ENCODE data around the gene NEU1. TPM values are rescaled to one million over a fixed set of nuclear protein-coding genes. Genes with fewer than 3 reads are reported as not detected.

The NEU1 gene
- total and polyA plus RNA-seq, 2 of the 8 experiments (the other 6 are each of a cell fraction or from before 2014, with no cell fraction given) = 41.2 to 72.1 TPM

DNA sequence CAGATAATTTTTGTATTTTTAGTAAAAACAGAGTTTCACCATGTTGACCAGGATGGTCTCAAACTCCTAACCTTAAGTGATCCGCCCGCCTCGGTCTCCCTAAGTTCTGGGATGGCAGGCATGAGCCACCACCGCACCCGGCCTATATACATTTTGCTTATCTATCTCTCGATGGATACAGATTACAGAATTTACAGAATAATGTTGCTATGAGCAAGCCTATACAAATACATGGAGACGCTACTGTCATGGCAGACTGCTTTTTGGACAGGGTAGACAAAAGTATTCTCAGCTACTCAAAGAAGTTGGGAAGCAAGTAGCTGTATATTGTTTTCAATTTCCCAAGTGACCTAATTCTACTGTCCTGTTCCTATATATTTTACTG is 49.2 kb downstream of the NEU1 start (continued):
- TF ChIP-seq, protein P1, sequence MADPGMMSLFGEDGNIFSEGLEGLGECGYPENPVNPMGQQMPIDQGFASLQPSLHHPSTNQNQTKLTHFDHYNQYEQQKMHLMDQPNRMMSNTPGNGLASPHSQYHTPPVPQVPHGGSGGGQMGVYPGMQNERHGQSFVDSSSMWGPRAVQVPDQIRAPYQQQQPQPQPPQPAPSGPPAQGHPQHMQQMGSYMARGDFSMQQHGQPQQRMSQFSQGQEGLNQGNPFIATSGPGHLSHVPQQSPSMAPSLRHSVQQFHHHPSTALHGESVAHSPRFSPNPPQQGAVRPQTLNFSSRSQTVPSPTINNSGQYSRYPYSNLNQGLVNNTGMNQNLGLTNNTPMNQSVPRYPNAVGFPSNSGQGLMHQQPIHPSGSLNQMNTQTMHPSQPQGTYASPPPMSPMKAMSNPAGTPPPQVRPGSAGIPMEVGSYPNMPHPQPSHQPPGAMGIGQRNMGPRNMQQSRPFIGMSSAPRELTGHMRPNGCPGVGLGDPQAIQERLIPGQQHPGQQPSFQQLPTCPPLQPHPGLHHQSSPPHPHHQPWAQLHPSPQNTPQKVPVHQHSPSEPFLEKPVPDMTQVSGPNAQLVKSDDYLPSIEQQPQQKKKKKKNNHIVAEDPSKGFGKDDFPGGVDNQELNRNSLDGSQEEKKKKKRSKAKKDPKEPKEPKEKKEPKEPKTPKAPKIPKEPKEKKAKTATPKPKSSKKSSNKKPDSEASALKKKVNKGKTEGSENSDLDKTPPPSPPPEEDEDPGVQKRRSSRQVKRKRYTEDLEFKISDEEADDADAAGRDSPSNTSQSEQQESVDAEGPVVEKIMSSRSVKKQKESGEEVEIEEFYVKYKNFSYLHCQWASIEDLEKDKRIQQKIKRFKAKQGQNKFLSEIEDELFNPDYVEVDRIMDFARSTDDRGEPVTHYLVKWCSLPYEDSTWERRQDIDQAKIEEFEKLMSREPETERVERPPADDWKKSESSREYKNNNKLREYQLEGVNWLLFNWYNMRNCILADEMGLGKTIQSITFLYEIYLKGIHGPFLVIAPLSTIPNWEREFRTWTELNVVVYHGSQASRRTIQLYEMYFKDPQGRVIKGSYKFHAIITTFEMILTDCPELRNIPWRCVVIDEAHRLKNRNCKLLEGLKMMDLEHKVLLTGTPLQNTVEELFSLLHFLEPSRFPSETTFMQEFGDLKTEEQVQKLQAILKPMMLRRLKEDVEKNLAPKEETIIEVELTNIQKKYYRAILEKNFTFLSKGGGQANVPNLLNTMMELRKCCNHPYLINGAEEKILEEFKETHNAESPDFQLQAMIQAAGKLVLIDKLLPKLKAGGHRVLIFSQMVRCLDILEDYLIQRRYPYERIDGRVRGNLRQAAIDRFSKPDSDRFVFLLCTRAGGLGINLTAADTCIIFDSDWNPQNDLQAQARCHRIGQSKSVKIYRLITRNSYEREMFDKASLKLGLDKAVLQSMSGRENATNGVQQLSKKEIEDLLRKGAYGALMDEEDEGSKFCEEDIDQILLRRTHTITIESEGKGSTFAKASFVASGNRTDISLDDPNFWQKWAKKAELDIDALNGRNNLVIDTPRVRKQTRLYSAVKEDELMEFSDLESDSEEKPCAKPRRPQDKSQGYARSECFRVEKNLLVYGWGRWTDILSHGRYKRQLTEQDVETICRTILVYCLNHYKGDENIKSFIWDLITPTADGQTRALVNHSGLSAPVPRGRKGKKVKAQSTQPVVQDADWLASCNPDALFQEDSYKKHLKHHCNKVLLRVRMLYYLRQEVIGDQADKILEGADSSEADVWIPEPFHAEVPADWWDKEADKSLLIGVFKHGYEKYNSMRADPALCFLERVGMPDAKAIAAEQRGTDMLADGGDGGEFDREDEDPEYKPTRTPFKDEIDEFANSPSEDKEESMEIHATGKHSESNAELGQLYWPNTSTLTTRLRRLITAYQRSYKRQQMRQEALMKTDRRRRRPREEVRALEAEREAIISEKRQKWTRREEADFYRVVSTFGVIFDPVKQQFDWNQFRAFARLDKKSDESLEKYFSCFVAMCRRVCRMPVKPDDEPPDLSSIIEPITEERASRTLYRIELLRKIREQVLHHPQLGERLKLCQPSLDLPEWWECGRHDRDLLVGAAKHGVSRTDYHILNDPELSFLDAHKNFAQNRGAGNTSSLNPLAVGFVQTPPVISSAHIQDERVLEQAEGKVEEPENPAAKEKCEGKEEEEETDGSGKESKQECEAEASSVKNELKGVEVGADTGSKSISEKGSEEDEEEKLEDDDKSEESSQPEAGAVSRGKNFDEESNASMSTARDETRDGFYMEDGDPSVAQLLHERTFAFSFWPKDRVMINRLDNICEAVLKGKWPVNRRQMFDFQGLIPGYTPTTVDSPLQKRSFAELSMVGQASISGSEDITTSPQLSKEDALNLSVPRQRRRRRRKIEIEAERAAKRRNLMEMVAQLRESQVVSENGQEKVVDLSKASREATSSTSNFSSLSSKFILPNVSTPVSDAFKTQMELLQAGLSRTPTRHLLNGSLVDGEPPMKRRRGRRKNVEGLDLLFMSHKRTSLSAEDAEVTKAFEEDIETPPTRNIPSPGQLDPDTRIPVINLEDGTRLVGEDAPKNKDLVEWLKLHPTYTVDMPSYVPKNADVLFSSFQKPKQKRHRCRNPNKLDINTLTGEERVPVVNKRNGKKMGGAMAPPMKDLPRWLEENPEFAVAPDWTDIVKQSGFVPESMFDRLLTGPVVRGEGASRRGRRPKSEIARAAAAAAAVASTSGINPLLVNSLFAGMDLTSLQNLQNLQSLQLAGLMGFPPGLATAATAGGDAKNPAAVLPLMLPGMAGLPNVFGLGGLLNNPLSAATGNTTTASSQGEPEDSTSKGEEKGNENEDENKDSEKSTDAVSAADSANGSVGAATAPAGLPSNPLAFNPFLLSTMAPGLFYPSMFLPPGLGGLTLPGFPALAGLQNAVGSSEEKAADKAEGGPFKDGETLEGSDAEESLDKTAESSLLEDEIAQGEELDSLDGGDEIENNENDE (IDR thresholded peaks at IDR 0.05; ENCODE audit: insufficient replicate concordance, low read length) = no peak
- TF ChIP-seq SIRT6 (IDR thresholded peaks at IDR 0.05; ENCODE audit: low read length) (no peak), EP300 (IDR thresholded peaks at IDR 0.05; ENCODE audit: borderline replicate concordance in 1 of 2, low read depth in 2 of 2, low read length in 2 of 2) (no peak)
